OCI-LY7 (cell line): ENCODE measurements around the gene WWOX. TPM values are rescaled to one million over a fixed set of nuclear protein-coding genes. Genes with fewer than 3 reads are reported as not detected.

Experiments
- BruUV-seq: library from RNA; stranded (reverse); fragments of 400-500 nt; replicated peaks from 2 replicates; lab custom pipeline; 2021; lab: Mats Ljungman, UMichigan
- CTCF ChIA-PET: fragments of 300-600 bp; sonication (Branson Sonifier 250); formaldehyde crosslinking; loops from one replicate; lab custom pipeline; 2022; ENCODE audit warnings: antibody characterized with exemption; ENCODE audit not compliant: unreplicated experiment; lab: Charles Lee
- POLR2A ChIA-PET: fragments of 300-600 bp; sonication (Branson Sonifier 250); formaldehyde crosslinking; loops from one replicate; lab custom pipeline; 2022; ENCODE audit warnings: antibody characterized with exemption; lab: Charles Lee
- DNase-seq: peaks from one replicate; pipeline ENCODE4 v3.0.0-alpha.2; 2015; ENCODE audit warnings: low spot score
- H2AFZ ChIP-seq: fragments of 200-600 bp; sonication (generic), shearing (Covaris generic); 2 replicates; pipeline ENCODE4 v1.6.1; 2014; ENCODE audit warnings: mild to moderate bottlenecking, antibody characterized with exemption, low read length, moderate library complexity
- H3K27ac ChIP-seq: fragments of 200-600 bp; sonication (generic); 2 replicates; pipeline ENCODE4 v1.5.1; 2014; ENCODE audit warnings: mixed run types, low read depth, mild to moderate bottlenecking, moderate library complexity, low read length, inconsistent platforms; ENCODE audit not compliant: poor library complexity, severe bottlenecking
- H3K36me3 ChIP-seq: fragments of 200-600 bp; sonication (generic); 2 replicates; pipeline ENCODE4 v1.6.1; 2014; ENCODE audit warnings: mild to moderate bottlenecking, antibody characterized with exemption, low read length, moderate library complexity, mixed read lengths; ENCODE audit not compliant: insufficient read depth
- H3K4me1 ChIP-seq: fragments of 200-600 bp; sonication (generic); 2 replicates; pipeline ENCODE4 v1.5.1; 2014; ENCODE audit warnings: mild to moderate bottlenecking, low read length; ENCODE audit not compliant: insufficient read depth, poor library complexity, severe bottlenecking
- H3K4me2 ChIP-seq: fragments of 200-600 bp; sonication (generic); 2 replicates; pipeline ENCODE4 v1.6.1; 2014; ENCODE audit warnings: mild to moderate bottlenecking, low read length
- H3K4me3 ChIP-seq: fragments of 200-600 bp; sonication (generic); 2 replicates; pipeline ENCODE4 v1.5.1; 2014; ENCODE audit warnings: mild to moderate bottlenecking, low read depth, low read length; ENCODE audit not compliant: poor library complexity, severe bottlenecking
- H3K79me2 ChIP-seq: fragments of 200-600 bp; sonication (generic); 2 replicates; pipeline ENCODE4 v1.6.1; 2016; ENCODE audit warnings: low read depth, mild to moderate bottlenecking, low read length, moderate library complexity, mixed read lengths; ENCODE audit not compliant: insufficient read depth
- H3K9me2 ChIP-seq: fragments of 200-600 bp; sonication (generic); 2 replicates; pipeline ENCODE4 v1.6.1; 2016; ENCODE audit warnings: mild to moderate bottlenecking, low read length, mixed read lengths; ENCODE audit not compliant: insufficient read depth
- H3K9me3 ChIP-seq: fragments of 200-600 bp; sonication (generic); 2 replicates; pipeline ENCODE4 v1.6.1; 2014; ENCODE audit warnings: mild to moderate bottlenecking, mixed run types, low read length, mixed read lengths
- H4K20me1 ChIP-seq: fragments of 200-600 bp; sonication (generic); 2 replicates; pipeline ENCODE4 v1.6.1; 2014; ENCODE audit warnings: mild to moderate bottlenecking, antibody characterized with exemption, low read length, moderate library complexity, mixed read lengths; ENCODE audit not compliant: insufficient read depth
- EZH2phosphoT487 ChIP-seq: fragments of 200-600 bp; sonication (generic); IDR thresholded peaks from 2 replicates; pipeline ENCODE4 v1.6.1; 2018; ENCODE audit warnings: low read depth, borderline replicate concordance, mild to moderate bottlenecking, mixed run types, antibody characterized with exemption, low read length, moderate library complexity, mixed read lengths
- intact Hi-C: fragments of 100-400 bp; cut with micrococcal nuclease; formaldehyde crosslinking; loops from one replicate; pipeline ENCODE4 v1.10.0; 2022; ENCODE audit not compliant: unreplicated experiment
- total RNA-seq, 2 experiments: library from RNA; depleted of rRNA in 1 of 2; stranded (reverse); fragments of >200 nt in 1 of 2; shearing (Covaris generic) in 1 of 2; gene quantifications; 2 replicates each; pipeline ENCODE4 v1.2.3, GENCODE V29; 2014 to 2022
- TF ChIP-seq, protein P1 (sequence below): fragments of 200-600 bp; sonication (generic); conservative IDR thresholded peaks from 2 replicates; pipeline ENCODE4 v1.5.1; 2014; ENCODE audit warnings: mild to moderate bottlenecking, antibody characterized with exemption, low read length, moderate library complexity, mixed read lengths

The WWOX gene
- total RNA-seq, 2 experiments from 2014 or later: 40.2 to 47.6 TPM

DNA sequence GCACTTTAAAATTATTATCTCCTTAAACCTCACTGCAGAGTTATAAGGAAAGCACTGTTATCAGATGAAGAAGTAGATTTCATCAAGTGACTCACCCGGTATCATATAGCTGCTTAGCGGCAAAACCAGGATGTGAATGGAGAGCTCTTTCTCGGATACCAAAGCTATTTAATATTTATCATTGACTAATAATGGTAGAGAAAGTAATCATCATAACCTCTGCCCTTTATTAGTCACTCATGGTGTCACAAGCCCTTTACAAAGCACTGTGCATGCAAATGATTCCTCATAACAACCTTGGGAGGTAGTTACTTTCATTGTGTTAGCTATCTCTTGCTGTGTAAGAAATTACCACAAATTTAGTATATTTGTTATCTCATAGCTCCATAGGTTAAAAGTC is 908.2 kb downstream of the WWOX start:
- no peak for TF ChIP-seq EZH2phosphoT487
- Histone ChIP-seq H3K79me2 (no peaks in the 10 kb centered on the region), H3K9me2 (no peaks in the 10 kb centered on the region), H3K4me3 (no peak overlapping the region), H4K20me1 (no peaks in the 10 kb centered on the region), H2AFZ (no peak overlapping the region), H3K4me2 (no peak overlapping the region), H3K9me3 (no peaks in the 10 kb centered on the region), H3K36me3 (no peaks in the 10 kb centered on the region), H3K27ac (no peak overlapping the region), H3K4me1 (peaks cover 1% of the 10 kb centered on the region)
- intact Hi-C loops: no loop called here
- ChIA-PET POLR2A (interaction anchor here (0.5 to 1.0 kb wide), 3 partner anchors 30 to 50 kb away, joined by 3 to 5 read pairs (median 3); no protein-coding TSS in a partner anchor), CTCF (no interaction called here)
- DNase-seq: no peak
- BruUV-seq: no TSS peak

DNA sequence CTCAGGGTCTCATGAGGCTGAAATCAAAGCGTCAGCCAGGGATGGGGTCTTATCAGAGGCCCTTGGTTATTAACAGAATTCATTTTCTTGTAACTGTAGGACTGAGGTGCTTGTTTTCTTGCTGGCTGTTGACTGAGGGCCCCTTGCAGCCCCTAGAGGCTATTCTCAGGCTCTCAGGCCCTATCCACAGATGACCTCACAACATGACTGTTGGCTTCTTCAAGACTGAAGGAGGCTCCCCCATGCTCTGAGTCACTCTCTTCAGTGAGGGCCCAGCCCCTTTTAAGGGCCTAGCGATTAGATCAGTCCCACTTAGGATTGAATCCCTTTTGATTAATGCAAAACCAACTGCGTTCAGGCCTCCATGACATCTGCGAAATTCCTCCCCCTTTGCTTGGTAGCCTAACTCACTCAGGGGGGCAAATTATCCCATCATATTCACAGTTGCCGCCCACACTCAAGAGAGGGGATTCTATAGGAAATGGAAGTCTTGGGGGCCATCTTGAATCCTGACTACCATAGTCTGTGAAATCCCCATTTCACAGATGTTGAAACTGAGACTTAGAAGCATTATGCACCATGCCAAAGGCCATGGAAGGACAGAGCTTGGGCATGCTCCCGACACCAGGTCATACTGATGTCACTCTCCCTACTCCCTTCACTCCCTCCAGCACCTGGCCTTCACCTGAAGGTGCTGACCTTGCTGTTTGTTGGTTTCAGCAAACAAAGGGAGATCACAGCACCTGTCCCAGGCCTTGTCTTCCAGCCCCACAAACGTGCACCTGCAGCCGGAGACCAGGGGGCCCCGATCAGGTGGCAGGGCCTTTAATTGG is 908.8 kb downstream of the WWOX start:
- ChIA-PET POLR2A (interaction anchor here (0.6 to 1.0 kb wide), 2 partner anchors 31 to 51 kb away, joined by 3 read pairs; no protein-coding TSS in a partner anchor), CTCF (no interaction called here)
- TF ChIP-seq, protein P1, sequence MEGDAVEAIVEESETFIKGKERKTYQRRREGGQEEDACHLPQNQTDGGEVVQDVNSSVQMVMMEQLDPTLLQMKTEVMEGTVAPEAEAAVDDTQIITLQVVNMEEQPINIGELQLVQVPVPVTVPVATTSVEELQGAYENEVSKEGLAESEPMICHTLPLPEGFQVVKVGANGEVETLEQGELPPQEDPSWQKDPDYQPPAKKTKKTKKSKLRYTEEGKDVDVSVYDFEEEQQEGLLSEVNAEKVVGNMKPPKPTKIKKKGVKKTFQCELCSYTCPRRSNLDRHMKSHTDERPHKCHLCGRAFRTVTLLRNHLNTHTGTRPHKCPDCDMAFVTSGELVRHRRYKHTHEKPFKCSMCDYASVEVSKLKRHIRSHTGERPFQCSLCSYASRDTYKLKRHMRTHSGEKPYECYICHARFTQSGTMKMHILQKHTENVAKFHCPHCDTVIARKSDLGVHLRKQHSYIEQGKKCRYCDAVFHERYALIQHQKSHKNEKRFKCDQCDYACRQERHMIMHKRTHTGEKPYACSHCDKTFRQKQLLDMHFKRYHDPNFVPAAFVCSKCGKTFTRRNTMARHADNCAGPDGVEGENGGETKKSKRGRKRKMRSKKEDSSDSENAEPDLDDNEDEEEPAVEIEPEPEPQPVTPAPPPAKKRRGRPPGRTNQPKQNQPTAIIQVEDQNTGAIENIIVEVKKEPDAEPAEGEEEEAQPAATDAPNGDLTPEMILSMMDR: no peak
- no peak for TF ChIP-seq EZH2phosphoT487

DNA sequence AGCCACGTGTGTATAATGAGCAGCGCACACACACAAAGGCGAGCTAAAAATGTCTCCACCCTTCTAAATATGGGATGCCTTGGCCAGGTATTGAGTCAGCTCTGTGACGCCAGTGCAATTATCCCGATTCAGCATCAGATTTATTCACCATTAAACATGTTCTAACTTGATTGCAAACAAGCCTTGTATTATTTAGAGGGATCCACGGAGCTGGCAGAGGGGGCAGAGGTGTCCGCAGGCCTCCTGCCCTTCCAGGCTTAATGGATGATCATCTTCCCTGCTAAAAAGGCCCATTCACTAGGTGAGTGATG is 909.4 kb downstream of the WWOX start:
- no peak overlapping the region for H2AFZ ChIP-seq
- no peak overlapping the region for H3K4me2 ChIP-seq
- no TSS peak for BruUV-seq
- H3K9me2 ChIP-seq: no peaks in the 10 kb centered on the region
- ChIA-PET CTCF (no interaction called here), POLR2A (no interaction called here)
- H4K20me1 ChIP-seq: no peaks in the 10 kb centered on the region
- DNase-seq: no peak
- H3K4me3 ChIP-seq: no peak overlapping the region
- TF ChIP-seq, protein P1: no peak
- TF ChIP-seq EZH2phosphoT487: no peak
- no peak overlapping the region for H3K27ac ChIP-seq
- H3K36me3 ChIP-seq: no peaks in the 10 kb centered on the region
- peaks cover 4% of the 10 kb centered on the region for H3K4me1 ChIP-seq
- intact Hi-C loops: no loop called here
- H3K9me3 ChIP-seq: no peaks in the 10 kb centered on the region
- H3K79me2 ChIP-seq: no peaks in the 10 kb centered on the region

More for the DNA sequence above, 908.8 kb downstream of the WWOX start:
- no peaks in the 10 kb centered on the region for H4K20me1 ChIP-seq
- no peaks in the 10 kb centered on the region for H3K79me2 ChIP-seq
- H2AFZ ChIP-seq: no peak overlapping the region
- H3K4me1 ChIP-seq: peaks cover 4% of the 10 kb centered on the region
- intact Hi-C loops: no loop called here
- H3K27ac ChIP-seq: no peak overlapping the region
- H3K36me3 ChIP-seq: no peaks in the 10 kb centered on the region
- no peak for DNase-seq
- H3K4me2 ChIP-seq: no peak overlapping the region
- H3K9me3 ChIP-seq: no peaks in the 10 kb centered on the region
- H3K9me2 ChIP-seq: no peaks in the 10 kb centered on the region
- BruUV-seq: no TSS peak
- H3K4me3 ChIP-seq: no peak overlapping the region
